ENCODE results near the gene ASPSCR1.

DNA sequence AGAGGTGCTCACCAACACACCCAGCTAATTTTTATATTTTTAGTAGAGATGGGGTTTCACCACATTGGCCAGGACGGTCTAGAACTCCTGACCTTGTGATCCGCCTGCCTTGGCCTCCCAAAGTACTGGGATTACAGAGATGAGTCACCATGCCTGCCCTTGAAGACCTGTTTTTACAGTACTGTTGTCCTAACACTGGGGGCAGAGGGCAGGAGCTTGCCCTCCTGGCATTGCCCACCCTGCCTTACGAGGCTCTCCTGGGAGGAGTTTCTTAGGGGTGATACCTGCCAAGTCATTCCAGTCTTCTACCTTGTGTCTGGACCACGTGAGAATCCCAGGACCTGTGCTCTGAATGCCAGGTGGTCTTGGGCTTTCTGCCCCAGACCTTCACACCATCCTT lies 2.7 kb downstream of the ASPSCR1 start:
- TF ChIP-seq, protein P1, sequence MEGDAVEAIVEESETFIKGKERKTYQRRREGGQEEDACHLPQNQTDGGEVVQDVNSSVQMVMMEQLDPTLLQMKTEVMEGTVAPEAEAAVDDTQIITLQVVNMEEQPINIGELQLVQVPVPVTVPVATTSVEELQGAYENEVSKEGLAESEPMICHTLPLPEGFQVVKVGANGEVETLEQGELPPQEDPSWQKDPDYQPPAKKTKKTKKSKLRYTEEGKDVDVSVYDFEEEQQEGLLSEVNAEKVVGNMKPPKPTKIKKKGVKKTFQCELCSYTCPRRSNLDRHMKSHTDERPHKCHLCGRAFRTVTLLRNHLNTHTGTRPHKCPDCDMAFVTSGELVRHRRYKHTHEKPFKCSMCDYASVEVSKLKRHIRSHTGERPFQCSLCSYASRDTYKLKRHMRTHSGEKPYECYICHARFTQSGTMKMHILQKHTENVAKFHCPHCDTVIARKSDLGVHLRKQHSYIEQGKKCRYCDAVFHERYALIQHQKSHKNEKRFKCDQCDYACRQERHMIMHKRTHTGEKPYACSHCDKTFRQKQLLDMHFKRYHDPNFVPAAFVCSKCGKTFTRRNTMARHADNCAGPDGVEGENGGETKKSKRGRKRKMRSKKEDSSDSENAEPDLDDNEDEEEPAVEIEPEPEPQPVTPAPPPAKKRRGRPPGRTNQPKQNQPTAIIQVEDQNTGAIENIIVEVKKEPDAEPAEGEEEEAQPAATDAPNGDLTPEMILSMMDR (IDR thresholded peaks at IDR 0.05) = no peak
- no peak for TF ChIP-seq POLR2A (IDR thresholded peaks at IDR 0.05)
- no peak for TF ChIP-seq POLR2AphosphoS5 (IDR thresholded peaks at IDR 0.05)
- TF ChIP-seq EP300 (IDR thresholded peaks at IDR 0.05) = no peak

Data from gastroesophageal sphincter (tissue), 3 donors.